ENCODE measurements around the gene DLX1. TPM values are rescaled to one million over a fixed set of nuclear protein-coding genes. Genes with fewer than 3 reads are reported as not detected.
"Not testable (repeated sequence)": the region's sequence is repeated elsewhere in the genome, so short reads cannot be mapped to it uniquely, and the experiment has no call there.

The DLX1 gene
- total RNA-seq, 1 donor from 2014 or later = not detected

DNA sequence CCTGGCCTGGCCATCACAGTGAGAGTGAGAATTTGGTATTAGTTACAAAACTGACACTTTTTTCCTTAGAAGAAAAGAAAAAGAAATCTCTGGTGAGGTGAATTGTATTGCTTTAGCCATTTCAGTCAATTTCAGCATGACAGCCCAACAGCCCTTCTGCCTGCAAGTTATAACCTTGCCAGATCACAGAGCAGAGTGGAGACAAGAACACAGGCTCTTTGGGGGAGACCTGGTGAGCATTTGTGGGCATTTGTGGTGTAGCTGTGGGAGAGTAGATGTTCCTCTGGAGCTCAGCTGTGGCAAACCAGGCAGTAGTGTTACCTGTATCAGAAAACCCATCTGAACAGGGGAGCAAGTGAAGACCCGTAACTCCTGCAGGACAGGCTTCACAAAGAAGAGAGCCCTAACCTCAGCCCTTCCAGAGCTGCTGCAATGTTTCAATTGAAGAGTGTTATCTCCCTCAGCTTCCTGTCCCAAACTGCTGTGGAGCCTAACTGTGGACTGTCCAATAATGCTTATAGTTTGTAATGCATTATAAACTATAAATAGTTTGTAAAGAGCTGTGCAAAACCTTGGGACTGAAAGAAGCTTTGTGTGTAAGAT is 22.8 kb upstream of the DLX1 start:
- DNase-seq = no peak
- ATAC-seq = no peak

GRCh38 chr2:172063446-172063845 is 21.9 kb upstream of the DLX1 start:
- intact Hi-C loops (cut with micrococcal nuclease) = no loop called here
- ATAC-seq = no peak
- no peak for DNase-seq

More for the DNA sequence above, 22.8 kb upstream of the DLX1 start:
- intact Hi-C loops (cut with micrococcal nuclease) = no loop called here

DNA sequence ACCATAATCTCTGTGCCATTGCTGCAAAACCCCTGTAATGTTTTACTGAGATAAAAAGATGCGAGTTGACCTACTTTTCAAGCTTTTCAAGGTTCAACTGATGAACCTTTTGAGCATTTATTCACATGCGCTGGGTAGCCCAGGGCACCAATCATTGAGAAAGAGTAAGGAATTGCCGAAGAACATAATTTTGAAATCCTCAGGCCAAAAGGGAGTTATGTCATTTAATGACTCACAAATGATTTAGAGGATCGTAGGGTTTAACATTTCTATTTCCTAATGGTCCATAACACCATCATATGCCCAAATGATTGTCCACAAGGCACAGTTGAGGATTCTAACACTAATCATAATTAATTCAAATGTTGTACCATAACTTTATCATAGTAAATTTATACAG is 20.2 kb upstream of the DLX1 start:
- ATAC-seq = no peak
- intact Hi-C loops (cut with micrococcal nuclease) = no loop called here
- DNase-seq = no peak

- no peak for ATAC-seq
- intact Hi-C loops (cut with micrococcal nuclease) = no loop called here
- DNase-seq = no peak
Measured at GRCh38 chr2:172066394-172066886, 18.9 kb upstream of the DLX1 start.

DNA sequence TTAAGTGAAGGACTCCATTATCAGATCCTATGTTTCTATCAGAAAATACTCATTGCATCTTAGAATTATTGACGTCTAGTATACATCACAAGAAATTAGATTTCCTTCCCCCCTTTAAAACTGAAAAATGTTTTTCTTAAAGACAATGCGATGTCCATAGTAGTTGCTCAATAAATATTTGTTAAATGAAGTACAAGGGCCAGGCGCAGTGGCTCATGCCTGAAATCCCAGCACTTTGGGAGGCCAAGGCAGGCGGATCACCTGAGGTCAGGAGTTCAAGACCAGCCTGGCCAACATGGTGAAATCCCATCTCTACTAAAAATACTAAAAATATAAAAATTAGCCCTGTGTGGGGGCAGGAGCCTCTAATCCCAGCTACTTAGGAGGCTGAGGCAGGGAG is 17.4 kb upstream of the DLX1 start:
- intact Hi-C loops (cut with micrococcal nuclease); ATAC-seq; DNase-seq: not testable (repeated sequence)

DNA sequence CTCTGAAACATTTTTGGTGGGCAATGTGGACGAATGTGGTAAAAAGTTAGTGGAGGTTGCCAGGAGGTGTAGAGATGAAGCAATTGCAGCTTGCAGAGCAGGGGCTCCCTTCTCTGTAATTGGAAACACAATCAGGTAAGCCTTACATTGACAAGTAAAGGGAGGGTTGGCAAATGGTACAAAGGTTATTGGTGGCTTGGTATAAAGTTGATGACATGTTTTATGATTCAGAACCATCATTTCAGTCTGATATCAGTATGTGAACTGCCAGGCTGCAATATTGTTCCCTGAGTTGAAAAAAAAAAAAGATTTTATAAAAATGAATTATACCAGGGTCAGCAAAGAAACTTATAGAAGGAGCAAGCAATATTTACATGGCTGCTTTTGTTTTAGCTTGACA is 14.4 kb upstream of the DLX1 start:
- no peak for DNase-seq
- no peak for ATAC-seq
- intact Hi-C loops (cut with micrococcal nuclease) = no loop called here

GRCh38 chr2:172072303-172072702 is 13.0 kb upstream of the DLX1 start:
- ATAC-seq (no peak), DNase-seq (no peak)
- intact Hi-C loops (cut with micrococcal nuclease) = no loop called here

GRCh38 chr2:172072706-172073105 is 12.6 kb upstream of the DLX1 start:
- intact Hi-C loops (cut with micrococcal nuclease) = no loop called here
- ATAC-seq (no peak), DNase-seq (no peak)

- intact Hi-C loops (cut with micrococcal nuclease) = no loop called here
- no peak for DNase-seq
- no peak for ATAC-seq
Measured at GRCh38 chr2:172073518-172073917, 11.8 kb upstream of the DLX1 start.

DNA sequence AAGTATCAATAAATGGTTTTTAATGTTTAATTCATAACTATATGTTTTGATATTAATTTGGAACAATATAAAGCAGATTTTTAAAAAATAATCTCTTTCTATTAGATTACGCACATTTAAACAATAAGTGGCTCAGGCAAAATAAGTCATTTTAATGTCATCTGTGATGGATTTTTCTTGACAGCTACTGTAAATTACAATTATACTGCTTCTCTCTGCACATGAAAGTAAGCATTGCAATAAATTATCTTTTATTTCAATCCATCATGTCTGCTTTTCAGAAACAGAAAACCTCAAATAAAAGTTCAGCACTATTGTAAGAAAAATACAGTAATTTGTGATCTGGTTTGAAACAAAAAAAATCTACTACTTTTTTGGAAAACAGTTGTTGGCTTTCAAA is 11.1 kb upstream of the DLX1 start:
- intact Hi-C loops (cut with micrococcal nuclease) = no loop called here
- no peak for DNase-seq
- ATAC-seq = no peak

DNA sequence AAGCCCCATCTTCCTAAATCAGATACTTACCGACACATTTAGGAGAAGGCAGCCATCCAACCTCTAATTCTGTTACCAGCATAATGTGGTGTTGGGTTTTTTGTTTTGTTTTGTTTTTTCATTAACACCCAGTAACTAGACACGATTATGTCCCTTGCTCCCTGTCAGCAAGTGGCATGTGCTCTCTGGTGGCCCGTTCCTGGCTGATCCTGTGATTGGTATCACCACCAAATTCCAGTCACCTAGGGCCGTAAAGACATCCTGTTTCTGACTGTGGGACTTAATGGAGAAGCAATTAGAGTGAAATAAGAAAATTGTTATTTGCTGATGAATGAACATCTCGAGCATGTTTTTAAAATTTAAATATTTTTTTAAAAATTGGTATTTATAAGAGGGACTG is 5.9 kb upstream of the DLX1 start:
- intact Hi-C loops (cut with micrococcal nuclease) = no loop called here
- ATAC-seq = no peak
- DNase-seq = no peak

GRCh38 chr2:172079838-172080640 is 5.3 kb upstream of the DLX1 start:
- DNase-seq = peak; percentile 28

DNA sequence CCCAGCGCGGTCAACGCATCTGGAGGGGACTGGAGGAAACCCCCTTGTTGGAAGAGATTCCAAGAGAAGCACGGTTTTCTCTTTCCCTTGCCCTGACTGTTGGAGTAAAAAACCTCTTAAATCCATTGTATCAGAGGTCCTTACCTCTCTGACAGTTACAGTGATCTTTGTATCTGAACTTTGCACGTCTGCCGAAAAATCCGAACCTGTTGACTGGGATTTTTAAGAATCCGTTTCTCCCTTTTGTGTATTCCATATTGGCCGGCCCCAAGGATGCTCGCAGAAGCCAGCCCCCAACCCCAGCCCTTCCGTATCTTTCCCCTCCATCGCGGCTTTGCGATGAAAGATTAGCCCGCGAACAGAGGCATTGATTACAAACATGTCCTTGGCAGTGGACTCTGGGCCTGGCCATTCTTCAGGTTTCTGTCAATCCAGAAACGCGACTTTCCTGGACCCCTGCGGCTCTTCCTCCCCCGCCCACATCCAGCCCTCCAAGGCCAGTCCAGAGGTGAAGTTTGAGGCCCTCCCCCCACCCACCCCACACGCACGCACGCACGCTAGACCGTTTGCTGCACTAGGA is 4.6 kb upstream of the DLX1 start:
- DNase-seq = no peak
- intact Hi-C loops (cut with micrococcal nuclease) = no loop called here
- no peak for ATAC-seq

More at GRCh38 chr2:172079838-172080640, 5.3 kb upstream of the DLX1 start:
- intact Hi-C loops (cut with micrococcal nuclease) = no loop called here
- no peak for ATAC-seq

- intact Hi-C loops (cut with micrococcal nuclease) = no loop called here
Measured at GRCh38 chr2:172081221-172082022, 3.9 kb upstream of the DLX1 start.

DNA sequence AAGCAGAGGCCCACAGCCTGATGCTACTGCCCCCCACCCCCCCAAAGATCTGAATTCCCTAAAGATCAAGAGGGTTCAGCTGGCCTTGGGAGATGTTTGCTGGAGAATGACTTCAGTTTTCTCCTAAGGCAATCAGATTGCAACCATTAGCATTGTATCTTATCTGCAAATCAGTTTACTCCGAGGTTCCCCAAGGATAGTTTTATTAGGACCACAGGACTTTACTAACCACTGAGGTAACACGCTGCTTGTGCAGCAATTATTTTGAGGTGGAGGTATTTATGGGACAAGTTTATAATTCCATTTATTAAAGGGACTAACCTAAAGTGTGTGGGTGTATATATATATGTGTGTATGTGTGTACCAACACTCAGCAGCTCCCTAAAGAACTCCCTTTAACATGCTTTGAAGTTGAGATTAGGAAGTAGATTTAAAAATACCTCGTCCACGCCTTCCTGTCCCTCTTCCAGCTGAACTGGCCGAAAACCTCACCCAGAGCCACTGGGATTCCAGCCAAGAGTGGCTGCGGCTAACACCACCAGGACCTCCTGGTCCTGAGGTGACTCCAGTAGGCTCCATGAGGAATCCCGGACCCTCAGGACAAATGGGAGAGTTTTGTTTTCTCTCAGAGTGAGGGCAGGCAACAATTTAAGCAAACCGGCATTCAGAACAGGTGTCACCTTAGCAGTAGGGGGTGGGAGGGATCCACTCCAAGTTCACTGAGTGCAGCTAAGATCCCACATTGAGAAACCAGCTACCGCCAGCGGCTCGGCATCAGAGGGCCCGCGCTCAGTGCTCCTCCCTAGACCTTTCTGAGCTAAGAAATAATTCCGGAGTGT is 3.0 kb upstream of the DLX1 start:
- DNase-seq = no peak

More at GRCh38 chr2:172081221-172082022, 3.9 kb upstream of the DLX1 start:
- DNase-seq (peak; percentile 18), ATAC-seq (no peak)

GRCh38 chr2:172082944-172083627 is 2.2 kb upstream of the DLX1 start:
- no peak for ATAC-seq
- DNase-seq = peak; percentile 22
- intact Hi-C loops (cut with micrococcal nuclease) = no loop called here

More for the DNA sequence above, 3.0 kb upstream of the DLX1 start:
- no peak for ATAC-seq
- intact Hi-C loops (cut with micrococcal nuclease) = no loop called here

DNA sequence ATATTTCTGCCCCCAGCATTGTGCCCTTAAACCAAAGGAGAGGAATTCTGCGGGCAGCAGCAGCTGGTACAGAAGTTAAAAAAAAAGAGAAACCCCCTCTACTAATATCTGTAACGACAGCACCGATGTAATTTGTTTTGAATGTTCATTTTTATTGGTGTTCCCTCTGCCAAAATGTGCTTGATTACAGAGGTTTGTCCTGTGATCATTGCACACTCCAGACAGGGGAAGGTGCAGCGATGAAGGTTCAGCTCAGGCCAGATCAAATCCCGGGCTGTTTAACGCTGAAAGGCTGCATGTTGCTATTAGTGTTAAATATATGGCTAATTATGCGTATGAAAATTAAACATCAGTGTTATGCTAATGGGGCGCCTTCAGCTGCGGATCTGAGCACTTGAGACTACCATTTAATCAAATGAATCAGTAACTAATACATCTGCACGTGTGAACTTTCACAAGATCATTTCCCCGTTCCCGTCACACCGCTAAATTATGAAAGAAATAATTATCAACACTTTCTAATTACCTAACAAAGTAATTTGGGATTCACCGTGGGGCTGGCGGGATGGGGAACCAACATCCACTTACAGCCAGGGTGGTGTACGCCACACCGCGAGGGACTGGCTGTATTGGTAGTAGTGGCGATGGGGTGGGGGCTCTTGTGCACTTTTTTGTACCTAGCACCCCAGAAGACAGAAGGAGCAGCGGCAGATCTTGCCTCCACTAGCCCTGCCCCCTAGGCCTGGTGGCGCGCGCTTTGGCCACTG is 1.5 kb upstream of the DLX1 start:
- DNase-seq = no peak
- no peak for ATAC-seq
- intact Hi-C loops (cut with micrococcal nuclease) = no loop called here

- intact Hi-C loops (cut with micrococcal nuclease) = no loop called here
- ATAC-seq = no peak
- no peak for DNase-seq
Measured at GRCh38 chr2:172084395-172084644, 987 bp upstream of the DLX1 start.
